ENCODE measurements around the gene NR4A2.
"Not testable (repeated sequence)": the region's sequence is repeated elsewhere in the genome, so short reads cannot be mapped to it uniquely, and the experiment has no call there.

NR4A2 gene

DNA sequence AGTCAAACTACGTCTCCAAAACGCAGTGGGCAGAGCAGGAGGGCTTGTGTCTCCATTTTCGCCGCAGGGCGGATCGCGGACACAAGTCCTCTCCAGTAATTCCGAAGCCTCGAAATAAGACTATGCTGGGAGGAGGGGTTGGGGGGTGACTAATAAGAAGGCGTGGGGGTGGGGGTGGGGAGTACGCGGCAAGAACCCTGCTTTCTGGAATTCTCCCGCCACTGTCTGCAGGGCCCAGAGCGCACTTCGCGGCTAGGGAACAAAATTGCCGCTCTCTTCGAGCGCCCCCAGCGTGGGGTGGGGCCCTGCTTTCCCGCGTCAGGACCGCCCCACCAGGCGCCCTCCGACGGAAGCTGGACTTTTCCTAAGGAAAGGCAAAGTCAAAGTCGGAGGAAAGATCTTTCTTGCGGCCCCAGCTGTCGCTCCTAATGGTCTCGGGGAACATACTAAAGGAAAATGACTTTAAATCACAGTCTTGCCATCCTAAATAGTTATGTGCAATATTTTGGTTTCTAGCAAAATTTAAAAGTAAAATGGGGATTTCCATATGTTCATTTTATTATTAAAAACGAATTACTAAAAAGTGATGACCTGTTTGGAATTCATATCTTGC, 11.9 kb downstream of the NR4A2 start:
- no peak for DNase-seq

- peak in 1 of 2 donors; percentile 24 for DNase-seq
Measured at GRCh38 chr2:156319811-156320485, 12.6 kb downstream of the NR4A2 start.

GRCh38 chr2:156317631-156318030, 14.9 kb downstream of the NR4A2 start:
- DNase-seq = no peak

GRCh38 chr2:156311976-156312375, 20.5 kb downstream of the NR4A2 start:
- DNase-seq = no peak

GRCh38 chr2:156310773-156311172, 21.7 kb downstream of the NR4A2 start:
- no peak for DNase-seq

DNA sequence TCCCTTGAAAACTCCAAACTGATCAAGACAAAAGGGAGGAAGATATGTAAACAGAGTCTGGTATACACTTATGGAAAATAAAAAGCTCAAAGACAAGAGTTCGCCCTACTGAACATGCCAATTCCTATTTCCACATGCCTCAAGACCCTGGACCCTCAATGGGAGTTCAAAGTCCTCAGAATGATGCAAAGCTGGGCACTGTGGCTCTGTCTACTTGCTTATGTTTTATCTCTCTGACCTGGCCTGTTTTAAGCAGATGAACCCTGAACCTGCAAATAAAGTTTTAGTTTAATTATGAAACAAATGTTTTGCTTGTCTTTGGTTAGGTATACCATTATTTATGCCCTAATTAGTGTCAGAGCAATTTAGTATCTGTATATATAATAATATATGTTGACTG, 22.6 kb downstream of the NR4A2 start:
- no peak for DNase-seq

DNA sequence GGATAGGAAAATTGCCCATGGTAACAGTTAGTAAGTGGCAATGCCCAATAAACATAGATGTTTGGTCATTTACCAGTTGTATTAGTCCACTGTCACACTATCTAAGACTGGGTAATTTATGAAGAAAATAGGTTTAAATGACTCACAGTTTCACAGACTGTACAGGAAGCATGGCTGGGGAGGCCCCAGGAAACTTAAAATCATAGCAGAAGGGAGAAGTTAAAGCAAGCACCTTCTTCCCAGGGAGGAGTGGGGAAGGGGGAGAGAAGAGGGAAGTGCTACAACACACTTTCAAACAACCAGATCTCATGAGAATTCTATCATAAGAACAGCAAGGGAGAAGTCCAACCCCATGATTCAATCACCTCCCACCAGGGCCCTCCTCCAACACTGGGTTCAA, 23.4 kb downstream of the NR4A2 start:
- DNase-seq = no peak

DNA sequence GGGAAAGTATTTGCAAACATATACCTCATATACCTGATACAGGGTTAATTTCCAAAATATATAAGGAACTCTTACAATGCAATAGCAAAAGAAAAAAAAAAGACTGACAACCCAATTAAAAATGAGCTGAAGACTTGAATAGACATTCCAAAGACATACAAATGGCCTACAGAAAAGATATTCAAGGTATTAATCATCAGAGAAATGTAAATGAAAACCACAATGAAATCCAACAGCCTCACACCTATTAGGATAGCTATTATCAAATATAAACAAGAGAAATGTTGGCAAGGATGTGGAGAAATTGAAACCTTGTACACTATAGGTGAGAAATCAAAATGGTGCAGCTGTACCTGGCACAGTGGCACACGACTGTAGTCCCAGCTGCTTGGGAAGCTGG, 25.7 kb downstream of the NR4A2 start:
- DNase-seq = no peak

DNA sequence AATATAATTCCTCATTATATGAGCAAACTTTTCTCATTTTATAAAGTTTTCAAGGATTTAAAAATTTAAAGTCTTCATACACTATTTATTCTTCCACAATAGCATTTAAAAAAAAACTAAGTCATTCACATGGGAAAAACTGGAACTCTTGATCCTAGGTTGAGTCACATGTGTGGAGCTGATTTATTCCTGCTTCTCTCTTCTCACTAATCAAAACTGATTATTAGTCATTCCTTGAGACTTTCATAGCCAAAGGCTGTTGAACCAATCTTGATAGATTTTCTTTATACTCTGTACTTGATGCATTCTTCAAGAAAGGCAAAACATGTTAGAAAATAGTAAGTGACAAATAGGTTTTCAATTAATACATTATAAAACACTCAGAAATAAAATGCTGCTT, 27.4 kb downstream of the NR4A2 start:
- DNase-seq = no peak

- no peak for DNase-seq
Measured at GRCh38 chr2:156300337-156300736, 32.2 kb downstream of the NR4A2 start.

DNA sequence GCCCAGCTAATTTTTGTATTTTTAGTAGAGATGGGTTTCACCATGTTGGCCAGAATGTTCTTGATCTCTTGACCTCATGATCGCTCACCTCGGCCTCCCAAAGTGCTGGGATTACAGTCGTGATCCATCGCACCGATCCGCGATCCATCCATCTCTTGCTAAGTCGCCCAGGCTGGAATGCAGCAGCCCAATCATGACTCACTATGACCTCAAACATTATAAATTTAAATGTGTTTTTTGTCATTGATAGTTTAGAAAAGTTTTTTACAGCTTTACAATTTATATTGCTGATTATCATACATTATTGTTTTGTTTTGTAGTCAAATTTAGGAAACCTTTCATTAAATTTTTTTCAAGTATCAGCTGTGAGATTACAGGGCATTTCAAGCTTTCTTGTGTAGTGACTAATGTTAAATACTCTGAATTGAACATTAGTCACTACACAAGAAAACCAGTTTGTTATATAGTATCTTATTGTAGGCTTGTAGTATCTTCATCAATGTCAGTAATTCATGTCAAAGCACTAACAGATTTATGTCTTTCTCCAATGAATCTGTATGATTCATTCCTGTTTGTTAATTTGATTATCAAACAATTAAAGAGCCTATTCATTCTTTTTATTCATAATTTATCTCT, 37.5 kb downstream of the NR4A2 start:
- no peak for DNase-seq

- not testable (repeated sequence) for DNase-seq
Measured at GRCh38 chr2:156293382-156293781, 39.1 kb downstream of the NR4A2 start.

DNA sequence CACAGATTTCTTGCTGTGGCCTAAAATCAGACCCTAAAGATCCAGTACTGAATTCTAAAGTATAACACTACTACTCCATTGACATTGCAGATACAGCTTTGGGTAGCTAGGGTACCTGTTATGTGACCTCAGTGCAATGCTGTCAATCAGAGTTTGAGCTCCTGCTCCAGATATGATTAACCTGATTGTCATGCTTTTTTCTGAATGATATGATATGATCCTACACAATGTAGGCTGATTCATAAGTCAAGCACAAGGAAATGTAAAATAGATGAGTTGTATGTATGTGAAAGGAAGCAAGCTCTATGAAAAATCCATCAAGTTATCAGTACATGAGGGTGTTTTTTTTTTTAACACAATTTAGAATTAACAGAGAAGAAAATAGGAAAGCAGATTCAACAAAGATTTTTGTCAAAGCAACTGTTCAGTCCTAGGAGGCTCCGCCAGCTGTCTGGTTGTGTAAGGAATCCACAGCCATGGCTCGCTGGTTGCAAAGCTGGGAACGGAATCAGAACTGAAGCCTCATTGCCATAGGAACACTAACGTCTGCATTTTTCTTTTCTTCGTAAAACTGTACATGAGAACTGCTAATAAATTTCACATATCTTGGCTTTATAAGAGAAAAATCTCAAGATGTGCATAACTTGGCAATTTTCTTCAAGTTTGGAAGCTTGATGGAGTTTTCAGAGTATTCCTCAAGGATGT, 52.9 kb downstream of the NR4A2 start:
- DNase-seq = no peak

All from stimulated activated CD4-positive, alpha-beta T cell treated with anti-CD3 and anti-CD28 coated beads, Interleukin-2, amount 100 ng/mL, for 24 hours (primary cell).